HG03095 (cell line): ENCODE results near the gene CARHSP1.
A peak's percentile ranks its signal among the peaks of the same experiment; 100 is the strongest.
"Not testable (repeated sequence)": the region's sequence is repeated elsewhere in the genome, so short reads cannot be mapped to it uniquely, and the experiment has no call there.

ENCODE experiments used
- ATAC-seq: cut with Tn5 transposase; IDR thresholded peaks from one replicate; pipeline ENCODE4 v1.9.1; 2021; ENCODE audit warnings: moderate library complexity; ENCODE audit not compliant: unreplicated experiment

Gene CARHSP1

GRCh38 chr16:8893976-8894690 lies 25.3 kb upstream of the CARHSP1 start:
- ATAC-seq = no peak

- ATAC-seq = no peak
Observed at GRCh38 chr16:8893426-8893825, 24.6 kb upstream of the CARHSP1 start.

DNA sequence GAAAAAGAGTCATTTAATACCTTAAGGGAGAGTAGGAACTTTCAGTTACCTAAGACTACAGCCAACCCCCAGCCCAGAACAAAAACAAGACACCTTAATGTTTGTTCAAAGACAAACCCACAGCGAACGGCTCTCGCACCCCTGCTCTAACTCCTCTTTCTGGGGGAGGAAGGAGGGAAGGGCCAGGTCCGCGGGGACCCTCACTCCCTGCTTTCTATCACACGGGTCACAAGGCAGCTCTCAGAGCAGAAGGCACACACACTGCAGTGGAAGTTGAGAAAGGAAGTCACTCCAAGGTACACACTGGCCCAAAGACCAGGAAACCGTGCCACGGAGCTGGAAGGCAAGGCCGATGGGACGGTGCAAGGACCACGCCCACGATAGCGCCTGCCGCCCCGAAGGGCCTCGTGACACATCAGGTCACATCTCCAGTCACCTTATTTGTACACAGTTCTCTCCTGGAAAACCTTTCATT lies 23.3 kb upstream of the CARHSP1 start:
- ATAC-seq = peak; percentile 23

DNA sequence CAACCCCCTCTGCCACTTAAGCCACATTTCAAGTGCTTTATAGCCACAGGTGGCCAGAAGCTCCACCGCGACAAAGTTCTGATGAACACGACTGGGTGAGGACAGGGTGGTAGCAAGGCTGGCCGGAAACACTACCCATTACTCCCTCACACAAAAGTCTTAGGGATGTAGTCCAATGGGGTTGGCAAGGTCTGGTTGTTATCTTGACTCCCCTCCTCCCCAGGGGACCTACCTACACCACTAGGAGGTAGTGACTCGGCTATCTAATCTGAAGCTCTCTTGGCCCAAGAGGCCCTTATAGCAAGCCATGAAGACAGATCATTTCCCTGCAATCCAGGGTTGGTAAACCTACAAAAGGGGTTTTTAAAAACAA lies 21.7 kb upstream of the CARHSP1 start:
- ATAC-seq = no peak

- no peak for ATAC-seq
Observed at GRCh38 chr16:8889893-8890548, 21.2 kb upstream of the CARHSP1 start.

GRCh38 chr16:8888951-8889892 lies 20.4 kb upstream of the CARHSP1 start:
- no peak for ATAC-seq

GRCh38 chr16:8887952-8888560 lies 19.2 kb upstream of the CARHSP1 start:
- no peak for ATAC-seq

- no peak for ATAC-seq
Observed at GRCh38 chr16:8887431-8887765, 18.6 kb upstream of the CARHSP1 start.

GRCh38 chr16:8886593-8887430 lies 18.0 kb upstream of the CARHSP1 start:
- no peak for ATAC-seq

- no peak for ATAC-seq
Observed at GRCh38 chr16:8885674-8886592, 17.1 kb upstream of the CARHSP1 start.

GRCh38 chr16:8882725-8883377 lies 14.0 kb upstream of the CARHSP1 start:
- ATAC-seq = no peak

DNA sequence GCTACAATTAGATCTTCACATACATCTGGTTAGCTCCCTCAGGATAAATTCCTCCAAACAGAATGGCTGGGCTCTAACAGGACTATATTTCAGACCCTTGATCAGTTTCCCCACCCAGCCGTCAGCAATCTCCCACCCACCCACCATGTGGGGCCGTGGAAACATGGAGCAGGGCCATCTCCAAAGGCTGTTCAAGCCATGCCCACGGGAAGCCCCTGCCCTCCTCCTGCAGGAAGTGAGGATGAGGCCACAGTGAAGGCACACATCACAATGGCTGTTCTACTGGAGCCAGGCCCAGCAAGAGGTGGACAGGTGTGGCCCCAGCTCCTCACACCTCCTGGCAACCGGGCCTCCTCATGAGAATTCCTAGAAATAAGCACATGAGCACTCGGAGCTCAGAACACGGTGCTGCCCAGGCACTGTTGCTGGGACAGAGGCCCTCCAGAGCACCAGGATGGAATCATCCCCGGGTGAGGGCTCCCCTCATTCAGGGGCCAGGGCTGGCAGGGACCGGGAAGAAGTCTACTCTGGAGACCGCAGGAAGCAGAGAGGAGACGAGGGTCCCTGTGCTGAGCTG lies 13.3 kb upstream of the CARHSP1 start, which contains the start of gene LITAFD:
Gene LITAFD, plus strand, starts transcription at position 311 of the 577 bp plus-strand sequence. CDS start 2,005 bp downstream, outside the sequence.
- ATAC-seq = no peak

DNA sequence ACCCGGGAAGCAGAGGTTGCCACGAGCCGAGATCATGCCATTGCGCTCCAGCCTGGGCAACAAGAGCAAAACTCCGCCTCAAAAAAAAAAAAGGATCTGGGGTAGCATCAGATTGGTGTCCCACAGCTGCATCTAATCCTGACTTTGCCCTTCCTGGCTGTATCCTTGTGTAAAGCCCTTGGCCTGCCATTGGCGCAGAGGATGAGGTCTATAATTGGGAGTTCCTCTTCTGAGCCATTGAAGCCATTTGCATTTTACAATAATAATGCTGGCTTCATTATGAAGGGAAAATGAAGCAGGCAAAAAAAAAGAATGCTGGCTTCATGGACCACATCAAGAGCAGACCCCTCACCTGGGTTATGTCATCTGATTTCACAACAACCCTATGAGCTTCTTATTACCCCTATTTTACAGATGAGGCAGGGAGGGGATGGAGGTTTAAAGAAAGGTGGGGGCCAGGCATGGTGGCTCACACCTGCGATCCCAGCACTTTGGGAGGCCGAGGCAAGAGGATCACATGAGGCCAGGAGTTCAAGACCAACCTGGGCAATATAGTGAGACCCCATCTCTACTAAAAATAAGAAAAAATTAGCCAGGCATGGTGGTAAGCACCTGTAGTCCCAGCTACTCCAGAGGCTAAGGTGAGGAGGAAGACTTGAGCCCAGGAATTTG lies 12.2 kb upstream of the CARHSP1 start:
- ATAC-seq = no peak

DNA sequence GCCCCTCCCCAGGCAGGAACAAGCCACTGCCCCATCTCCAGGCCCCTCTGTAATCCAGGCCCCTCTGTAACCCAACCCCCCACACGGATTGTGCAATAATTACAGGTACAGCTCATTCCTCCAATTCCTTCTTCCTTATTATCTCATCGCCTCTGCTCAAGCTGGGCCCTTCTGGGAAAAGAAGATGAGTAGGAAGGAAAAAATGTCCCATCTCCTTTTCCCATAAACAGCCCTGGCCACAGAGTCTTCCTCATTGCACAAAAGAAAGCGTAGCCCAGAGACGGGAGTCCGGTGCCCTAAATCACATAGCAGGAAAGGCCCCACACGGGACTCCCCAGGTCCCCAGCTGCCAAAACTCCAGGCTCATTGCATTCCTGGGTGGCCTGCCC lies 9.7 kb upstream of the CARHSP1 start:
- ATAC-seq = no peak

- no peak for ATAC-seq
Observed at GRCh38 chr16:8877894-8878522, 9.2 kb upstream of the CARHSP1 start.

- ATAC-seq = not testable (repeated sequence)
Observed at GRCh38 chr16:8875317-8875716, 6.5 kb upstream of the CARHSP1 start.

- no peak for ATAC-seq
Observed at GRCh38 chr16:8874388-8874787, 5.6 kb upstream of the CARHSP1 start.
